Jurkat, Clone E6-1 (cell line): Measurements from ENCODE around the gene MXI1.

Source experiments
- DNase-seq: peaks from one replicate; pipeline ENCODE4 v3.0.0-alpha.2; 2011; ENCODE audit warnings: low read depth, low spot score
- H3K4me3 ChIP-seq: 2 replicates; pipeline ENCODE4 v1.5.1; 2011; ENCODE audit warnings: mild to moderate bottlenecking, low read length, control low read depth, moderate library complexity

Gene MXI1

DNA sequence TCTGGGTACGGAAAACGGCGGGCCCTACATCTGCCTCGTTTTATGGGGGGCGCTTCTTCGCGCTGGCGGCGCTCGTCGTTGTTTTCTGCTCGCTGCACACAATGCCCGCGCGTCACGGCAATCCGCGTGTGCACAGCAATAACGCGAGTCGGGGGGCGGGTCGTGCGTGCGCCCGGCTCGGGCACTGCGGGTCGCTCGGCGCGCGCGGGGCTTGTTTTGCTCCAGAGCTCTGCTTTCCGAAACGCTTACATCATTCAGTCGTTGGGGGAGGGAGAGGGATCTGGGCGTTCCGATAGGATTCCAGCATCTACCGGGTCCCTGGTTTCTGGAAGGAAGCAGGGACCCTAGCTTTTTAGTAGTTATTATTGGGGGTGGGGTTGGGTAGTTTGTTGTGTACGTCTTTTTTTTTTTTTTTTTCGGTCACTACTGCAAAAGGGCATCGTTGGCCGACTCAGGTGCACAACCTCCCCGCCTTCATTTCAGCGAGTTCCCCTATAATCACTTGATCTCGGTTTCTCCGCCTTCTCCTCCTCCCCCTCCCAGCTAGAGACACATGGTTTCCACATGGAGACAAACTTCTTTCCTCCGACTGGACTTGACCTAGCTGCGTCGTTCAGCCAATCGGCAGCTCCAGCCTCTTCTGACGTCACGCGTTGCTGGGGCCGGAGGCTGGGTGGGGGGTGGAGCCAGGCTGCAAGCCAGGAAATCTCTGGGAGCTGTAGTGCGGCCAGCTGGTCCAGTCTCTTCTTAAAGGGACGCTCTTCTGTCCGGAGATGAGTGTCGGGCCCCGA, 3.5 kb downstream of the MXI1 start:
- H3K4me3 ChIP-seq, result peak overlapping the region; percentile 73
- peak; percentile 93 for DNase-seq

DNA sequence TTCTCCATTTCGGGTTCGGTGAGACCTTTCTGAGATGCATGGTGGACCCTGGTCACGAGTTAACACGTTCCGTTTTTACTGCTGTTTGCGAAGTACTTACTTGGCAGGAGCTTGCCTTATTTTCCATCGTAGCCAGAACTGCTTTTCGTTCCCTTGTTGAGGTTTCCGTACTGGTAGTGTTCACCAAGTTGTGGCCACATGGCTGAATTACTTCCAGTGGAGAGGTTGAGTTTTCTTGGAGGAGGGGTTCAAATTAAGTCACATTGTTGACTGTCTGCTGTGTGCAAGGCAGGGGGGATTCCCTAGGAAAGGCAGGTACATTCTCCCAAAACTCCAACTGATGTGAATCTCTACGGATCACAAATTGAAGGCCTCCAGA, 4.0 kb downstream of the MXI1 start:
- peak overlapping the region; percentile 73 for H3K4me3 ChIP-seq
- DNase-seq, result no peak

DNA sequence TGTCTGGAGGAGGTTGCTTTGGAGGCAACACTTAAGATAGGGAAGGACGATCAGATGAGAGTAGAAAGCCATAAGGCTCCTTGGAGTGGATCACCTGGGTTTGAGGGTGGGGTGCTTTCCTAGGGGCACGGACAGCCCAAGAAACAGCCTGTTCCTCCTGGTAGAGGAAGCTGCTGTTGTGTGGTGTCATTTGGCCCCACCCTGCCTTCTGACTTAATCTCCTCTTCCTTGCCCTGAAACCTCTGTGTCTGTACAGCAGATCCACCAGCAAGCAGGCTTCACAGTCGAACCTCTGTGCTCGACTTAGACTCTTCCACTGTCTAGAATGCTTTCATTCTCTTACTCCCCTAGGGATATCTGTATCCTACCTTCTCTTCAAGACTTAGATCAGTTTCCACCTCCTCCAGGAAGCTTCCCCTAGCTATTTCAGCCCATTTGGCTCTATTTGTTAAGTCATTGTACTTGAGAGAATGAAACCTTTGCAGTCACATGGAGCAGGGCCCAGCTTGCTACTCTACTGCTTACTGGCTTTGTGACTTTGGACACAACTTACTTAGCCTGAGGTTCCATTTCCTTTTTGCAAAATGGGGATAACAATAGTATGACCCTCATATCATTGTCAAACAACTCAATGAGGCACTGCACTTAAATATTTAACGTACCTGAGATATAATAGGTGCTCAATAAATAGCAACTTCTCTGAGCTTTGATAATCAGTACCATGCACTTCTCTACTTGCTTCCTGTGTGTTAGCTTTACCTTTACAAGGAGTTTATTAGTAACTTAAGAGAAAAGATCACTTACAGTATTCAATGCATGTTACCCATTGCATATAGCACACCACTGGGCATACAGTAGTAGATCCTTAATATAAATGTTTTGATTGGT, 5.0 kb downstream of the MXI1 start:
- H3K4me3 ChIP-seq, result peak overlapping the region; percentile 15
- peak; percentile 63 for DNase-seq

DNA sequence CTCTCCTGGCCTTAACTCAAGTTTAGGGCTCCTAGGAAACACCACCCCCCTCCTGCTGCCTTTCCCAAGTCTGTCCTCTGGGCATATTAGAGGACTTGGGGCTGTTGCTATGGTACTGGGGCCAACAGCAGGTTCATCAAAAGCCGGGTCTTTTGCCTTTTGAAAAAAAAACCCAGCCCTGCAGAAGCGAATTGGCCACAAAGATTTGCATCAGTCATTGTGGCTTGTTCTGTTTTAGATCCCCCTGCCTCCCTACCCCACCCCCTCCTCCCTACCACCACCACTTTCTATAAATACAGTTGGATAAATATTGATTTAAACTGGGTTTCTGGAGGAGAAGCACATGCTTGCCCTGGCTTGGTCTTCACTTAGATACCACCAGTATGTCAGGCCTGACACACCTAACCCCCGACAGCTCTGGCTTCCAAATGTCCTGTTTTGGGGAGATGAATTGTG, 7.0 kb downstream of the MXI1 start:
- DNase-seq, result peak; percentile 60
- no peak overlapping the region for H3K4me3 ChIP-seq

DNA sequence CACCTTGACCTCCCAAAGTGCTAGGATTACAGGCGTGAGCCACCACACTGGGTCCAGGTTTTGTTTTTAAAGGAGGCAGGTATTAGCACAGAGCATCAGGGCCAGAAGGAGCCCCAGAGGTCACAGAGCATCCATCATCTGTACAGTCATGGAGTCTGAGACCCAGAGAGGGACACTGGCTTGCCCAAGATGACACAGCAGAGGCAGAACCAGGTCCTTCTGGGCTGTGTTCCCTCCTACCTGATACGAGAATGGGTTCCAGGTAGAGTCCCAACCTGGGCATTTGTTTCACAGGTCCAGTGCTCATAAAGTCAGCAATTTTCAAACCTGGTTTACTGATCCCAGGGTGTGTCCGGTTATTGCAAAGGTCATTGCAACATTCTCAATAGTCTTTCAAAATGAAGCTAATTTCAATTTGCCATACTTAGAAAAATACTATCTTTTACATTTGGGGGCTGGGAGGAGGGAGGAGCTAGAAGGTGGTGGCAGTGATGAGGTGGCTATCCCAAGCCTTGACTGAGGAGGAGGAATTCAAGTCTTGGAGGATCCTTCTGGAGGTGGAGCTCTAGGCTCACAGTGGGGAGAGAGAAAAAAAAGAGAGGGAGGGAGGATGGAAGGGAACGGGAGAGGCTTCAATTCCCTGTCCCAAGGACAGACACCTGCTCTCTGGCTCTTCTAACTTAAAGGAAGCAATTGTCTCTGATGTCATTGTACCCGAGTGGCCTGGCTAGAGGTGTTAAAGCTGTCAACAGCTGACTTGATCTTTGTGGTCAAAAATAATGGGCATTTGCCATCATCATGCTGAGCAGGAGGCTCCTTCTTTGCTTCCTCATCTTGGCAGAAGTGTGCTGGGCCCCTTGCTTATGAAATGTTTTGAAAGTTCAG, 8.1 kb downstream of the MXI1 start:
- H3K4me3 ChIP-seq, result no peak overlapping the region
- no peak for DNase-seq

DNA sequence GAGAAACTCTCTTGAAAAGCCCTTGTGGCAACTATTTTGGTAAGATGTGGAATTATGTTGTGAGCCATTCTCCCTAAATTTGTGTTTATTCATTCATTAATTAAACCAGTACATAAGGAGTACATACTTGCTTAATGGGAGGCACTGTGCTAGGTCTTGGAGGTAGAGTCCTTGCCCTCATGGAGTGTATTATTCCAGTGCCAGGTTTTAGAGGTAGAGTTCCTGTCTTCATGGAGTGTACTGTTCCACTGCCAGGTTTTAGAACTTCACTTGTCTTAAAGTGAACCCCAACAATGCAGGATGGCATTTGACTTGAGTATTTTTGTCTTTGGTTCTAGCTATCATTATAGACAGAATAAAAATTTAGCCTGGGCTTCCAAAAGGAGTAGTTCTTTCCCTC, 8.8 kb downstream of the MXI1 start:
- no peak overlapping the region for H3K4me3 ChIP-seq
- no peak for DNase-seq

DNA sequence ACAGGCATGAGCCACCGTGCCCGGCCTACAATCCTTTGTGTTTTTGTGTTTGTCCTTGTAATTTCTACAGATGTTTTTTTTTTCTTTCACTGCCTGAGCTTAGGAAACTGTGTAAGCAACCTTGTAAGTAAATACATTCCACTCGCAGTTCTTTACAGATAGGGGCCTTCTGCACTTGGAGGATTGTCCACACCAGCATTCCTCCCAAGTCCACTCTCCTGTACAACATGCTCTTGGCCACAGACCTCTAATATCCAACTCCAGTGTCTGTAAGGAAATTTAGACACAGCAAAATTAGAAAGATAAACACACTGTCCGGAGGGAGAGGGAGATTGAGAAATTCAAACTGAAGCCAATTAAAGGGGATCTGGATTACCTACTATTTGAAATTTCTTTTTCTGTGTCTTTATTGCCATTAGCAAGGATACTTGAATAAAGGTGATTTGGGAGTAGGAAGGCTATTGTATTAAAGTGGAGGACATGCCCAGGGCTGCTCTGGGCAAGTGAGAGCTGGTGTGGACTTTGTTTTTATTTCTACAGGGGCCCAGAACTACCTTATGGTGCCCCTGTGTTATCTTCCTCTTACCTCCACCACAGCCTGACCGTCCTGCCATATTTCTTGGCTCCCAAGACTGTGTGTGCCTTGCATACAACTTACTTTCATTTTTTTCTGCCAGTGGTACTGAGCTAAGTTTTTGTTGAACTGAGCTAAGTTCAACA, 9.7 kb downstream of the MXI1 start:
- no peak for DNase-seq
- no peak overlapping the region for H3K4me3 ChIP-seq

DNA sequence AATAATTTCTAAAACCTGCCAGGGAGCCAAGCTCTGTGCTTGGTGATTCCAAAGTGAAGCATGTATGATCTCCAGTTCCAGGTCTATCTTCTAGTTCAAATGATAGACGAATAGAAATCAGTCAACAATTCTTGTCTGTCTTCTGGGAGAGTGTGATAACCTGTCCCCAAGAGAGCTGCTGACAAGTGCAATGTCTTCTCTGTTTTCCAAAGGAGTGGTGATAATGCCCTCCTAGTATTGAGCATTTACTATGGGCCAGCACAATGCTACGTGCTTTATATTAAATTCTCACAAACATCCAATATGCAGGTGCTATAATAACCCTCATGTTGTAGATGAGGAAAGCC, 10.2 kb downstream of the MXI1 start:
- no peak overlapping the region for H3K4me3 ChIP-seq
- no peak for DNase-seq

DNA sequence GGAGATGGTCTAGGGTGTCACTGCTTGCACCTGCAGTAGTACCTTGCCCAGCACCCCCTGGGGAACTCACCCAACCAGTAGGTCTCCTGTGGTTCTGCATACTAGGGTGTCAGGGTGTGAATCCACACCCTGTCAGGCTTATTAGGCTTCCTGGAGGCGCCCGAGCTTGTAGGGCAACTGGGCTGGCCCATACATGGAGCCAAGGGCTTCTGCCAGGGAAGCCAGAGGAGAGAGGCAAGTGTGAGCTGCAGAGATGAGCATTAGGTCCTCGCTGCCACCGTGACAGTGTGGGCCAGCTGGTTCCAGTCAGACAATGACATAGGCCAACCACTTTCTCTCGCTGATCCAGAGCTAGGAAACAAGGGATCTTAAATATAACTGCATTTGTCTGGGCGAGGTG, 11.2 kb downstream of the MXI1 start:
- DNase-seq, result no peak
- no peak overlapping the region for H3K4me3 ChIP-seq

DNA sequence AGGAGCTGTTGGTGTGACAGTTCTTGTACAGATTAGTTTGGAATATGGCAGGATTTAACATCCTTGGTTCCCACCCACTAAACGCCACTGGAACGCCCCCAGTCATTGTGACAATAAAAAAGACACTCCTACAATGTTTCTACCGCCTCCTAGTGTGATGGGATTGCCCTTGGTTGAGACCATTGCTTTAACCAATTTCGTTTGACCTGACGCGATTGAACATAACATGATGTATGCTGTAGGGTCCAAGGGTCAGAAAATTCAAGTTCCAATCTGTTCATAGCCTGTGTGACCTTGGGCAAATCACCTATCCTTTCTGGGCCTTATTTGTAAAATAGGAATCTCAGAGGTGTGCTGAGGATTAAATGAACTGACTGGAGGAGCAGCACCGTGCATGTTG, 12.5 kb downstream of the MXI1 start:
- no peak overlapping the region for H3K4me3 ChIP-seq
- DNase-seq, result no peak

DNA sequence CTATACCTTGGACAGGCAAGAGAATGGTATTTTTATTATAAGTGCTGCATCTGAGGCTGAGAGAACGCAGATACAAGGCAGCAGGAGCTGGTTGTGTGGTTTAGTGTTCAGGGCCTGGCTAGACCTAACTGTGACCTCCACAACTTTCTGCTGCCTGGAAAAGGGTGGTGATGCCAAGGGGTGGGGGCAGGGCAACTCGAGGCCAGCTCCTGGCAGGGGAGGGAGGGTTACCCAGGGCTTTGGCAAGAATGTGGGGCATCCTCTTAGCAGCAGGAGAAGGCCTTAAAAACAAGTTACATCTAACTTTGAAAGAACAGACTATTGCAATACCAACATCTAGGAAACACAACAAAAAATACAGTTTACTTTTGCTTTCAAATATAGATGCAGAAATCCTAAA, 13.0 kb downstream of the MXI1 start:
- H3K4me3 ChIP-seq, result no peak overlapping the region
- no peak for DNase-seq

DNA sequence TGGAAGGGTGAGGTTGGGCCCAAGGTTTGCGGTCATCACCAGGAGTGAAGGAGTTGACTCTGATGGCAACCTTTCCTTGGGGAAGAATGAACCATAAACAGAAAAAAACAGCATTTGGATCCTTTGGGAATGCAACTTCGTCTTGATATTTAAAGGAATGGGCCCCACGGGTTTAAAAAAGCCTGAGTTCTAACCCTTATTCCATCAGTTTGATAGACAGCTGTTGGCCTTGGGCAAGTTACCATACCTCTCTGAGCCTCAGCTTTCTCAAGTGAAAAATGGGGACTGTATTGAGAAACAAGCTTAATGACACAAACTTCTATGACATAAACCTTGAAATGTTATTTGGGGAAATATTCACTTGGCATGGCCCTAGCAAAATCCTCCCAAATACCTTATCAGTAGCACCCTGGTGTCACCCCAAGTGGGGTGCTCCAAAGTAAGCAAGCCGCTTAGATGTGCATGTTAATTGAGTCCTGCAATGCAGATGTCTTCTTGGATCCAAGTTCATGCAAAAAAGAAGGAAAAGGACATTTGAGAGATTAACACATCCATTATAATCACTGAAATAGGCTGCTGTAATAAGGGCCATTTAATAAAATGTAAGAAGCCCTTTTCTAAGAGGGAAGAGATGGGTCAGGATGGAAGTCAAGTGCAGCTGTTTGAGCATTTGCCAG, 13.8 kb downstream of the MXI1 start:
- no peak overlapping the region for H3K4me3 ChIP-seq
- DNase-seq, result no peak

DNA sequence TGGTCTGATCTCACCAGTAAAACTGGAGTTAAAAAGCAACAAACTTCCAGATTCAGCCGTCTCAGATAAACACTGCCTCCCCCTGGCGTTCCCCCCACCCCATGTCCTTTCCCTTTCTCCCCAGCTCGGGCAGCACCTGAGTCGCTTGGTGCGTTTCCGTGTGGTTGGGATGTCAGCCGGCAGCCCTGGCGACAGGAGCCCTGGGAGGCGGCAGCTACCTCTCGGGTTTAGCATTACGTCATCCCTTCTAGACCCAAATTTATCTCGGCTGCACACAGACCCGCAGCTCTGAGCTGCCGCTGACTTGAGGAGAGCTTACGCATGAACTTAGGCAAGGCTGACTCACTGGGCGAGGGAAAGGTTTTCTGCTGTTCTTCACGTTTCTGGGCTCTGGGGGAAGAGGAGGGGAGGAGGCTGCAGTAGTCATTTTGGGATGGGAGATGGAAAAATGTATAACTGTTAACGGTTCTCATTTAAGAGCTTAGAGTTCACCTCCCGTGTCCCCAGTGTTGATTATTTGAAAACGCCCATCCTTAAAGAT, 14.4 kb downstream of the MXI1 start:
- H3K4me3 ChIP-seq, result no peak overlapping the region
- peak; percentile 39 for DNase-seq

DNA sequence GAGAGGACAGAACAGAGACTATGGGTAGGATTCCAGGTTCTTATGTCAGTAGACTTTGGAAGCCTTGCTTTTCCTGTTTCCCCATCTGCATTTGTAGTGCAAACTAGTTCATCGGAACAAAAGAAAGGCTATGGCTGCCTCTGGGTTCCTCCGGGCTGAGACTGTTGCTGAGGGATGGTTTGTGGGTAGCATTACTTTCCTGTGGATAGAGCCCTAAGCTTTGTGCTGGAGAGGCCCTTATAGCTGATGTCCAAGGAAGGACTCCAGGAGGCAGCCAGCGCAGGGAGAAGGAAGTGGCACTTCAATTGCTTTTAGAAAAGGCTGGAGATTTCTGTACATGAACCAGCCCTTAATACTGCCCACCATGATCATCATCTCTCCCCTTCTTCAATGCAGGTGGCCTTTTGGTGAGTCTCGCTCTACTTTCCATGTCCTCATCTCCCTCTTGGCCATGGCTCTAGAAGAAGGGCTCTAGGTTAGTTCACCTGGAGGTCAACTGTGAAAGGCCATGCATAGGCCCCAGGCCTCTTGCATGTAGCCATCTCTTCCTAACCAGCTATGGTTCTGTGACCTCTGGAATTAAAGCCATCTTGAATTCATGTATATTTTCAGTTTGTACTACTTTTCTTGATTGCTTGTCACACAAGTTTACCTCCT, 15.4 kb downstream of the MXI1 start:
- H3K4me3 ChIP-seq, result no peak overlapping the region
- no peak for DNase-seq

DNA sequence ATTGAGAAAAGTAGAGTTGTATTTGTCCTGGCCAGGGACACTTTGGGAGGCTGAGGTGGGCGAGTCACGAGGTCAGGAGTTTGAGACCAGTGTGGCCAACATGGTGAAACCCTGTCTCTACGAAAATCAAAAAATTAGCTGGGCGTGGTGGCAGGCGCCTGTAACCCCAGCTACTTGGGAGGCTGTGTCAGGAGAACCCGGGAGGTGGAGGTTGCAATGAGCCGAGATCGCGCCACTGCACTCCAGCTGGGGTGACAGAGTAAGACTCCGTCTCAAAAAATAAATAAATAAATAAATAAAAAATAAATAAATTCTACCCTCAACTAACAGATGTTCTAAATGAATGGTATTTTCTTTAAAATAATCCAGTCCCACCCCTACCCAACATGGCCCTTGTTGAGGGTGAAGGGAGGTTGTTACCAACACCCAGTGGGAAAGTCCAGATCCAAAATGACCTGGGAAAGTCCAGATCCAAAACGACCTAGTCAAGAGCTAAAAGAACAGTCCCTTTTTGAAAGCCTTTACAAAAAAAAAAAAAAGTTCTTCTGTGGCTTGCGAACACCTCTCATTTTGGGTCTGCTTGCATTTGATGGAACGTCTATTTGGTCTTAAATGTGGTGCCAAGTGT, 16.0 kb downstream of the MXI1 start:
- no peak overlapping the region for H3K4me3 ChIP-seq
- DNase-seq, result no peak

DNA sequence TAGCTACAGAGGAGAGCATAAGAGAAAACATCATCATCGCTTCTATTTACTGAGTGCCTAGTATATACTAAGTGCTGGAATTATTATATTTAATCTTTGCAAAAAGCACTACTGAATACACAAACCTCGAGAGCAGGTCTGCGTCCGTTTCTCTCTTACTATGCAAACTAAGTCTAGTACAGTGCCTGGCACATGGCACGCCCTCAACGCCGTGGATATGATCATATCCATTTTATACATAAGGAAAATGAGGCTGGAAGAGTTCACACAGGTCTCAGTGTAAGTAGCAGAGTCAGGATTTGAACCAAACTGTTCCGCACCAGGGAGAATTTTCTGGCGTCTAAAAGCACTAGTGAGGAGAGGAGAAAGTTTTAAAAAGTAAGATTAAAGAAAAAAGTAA, 17.6 kb downstream of the MXI1 start:
- H3K4me3 ChIP-seq, result peak overlapping the region; percentile 66
- no peak for DNase-seq

DNA sequence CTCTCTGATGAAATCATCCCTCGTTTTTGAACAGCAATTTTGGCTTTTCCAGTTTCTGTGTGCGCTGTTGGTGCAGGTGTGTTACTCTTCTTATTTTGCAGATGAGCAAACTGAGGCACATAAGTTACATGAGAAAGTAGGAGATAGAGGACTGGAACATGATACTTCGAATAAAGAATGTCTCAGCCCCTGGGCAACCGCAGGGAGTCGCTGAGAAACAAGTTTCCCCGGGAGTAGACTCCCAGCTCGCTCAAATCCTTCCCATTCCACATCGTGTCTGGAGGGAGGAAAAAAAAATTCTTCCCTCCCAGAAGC, 18.0 kb downstream of the MXI1 start:
- no peak for DNase-seq
- peak overlapping the region; percentile 66 for H3K4me3 ChIP-seq
